ENCODE data around the gene JPH3. TPM values are rescaled to one million over a fixed set of nuclear protein-coding genes. Genes with fewer than 3 reads are reported as not detected.

Gene JPH3
- total RNA-seq, 1 experiment from 2014 or later = 39.0 TPM

GRCh38 chr16:87698241-87698640 is 95.9 kb downstream of the JPH3 start:
- H3K9me3 Mint-ChIP-seq = no peaks in the 10 kb centered on the region
- H3K27me3 Mint-ChIP-seq (ENCODE audit: low read depth) = no peaks in the 10 kb centered on the region
- ChIA-PET CTCF (no interaction called here), POLR2A (no interaction called here)
- no peaks in the 10 kb centered on the region for H3K4me1 Mint-ChIP-seq
- ATAC-seq = no peak
- H3K36me3 Mint-ChIP-seq = peaks cover 20% of the 10 kb centered on the region
- DNase-seq (ENCODE audit: low spot score) = no peak
- H3K4me3 Mint-ChIP-seq = no peak overlapping the region
- H3K27ac Mint-ChIP-seq = peak overlapping the region; percentile 52
- no peak for TF ChIP-seq E2F1 (CRISPR knock-in tag; IDR thresholded peaks at IDR 0.05)
- no peak for TF ChIP-seq MXD4 (CRISPR knock-in tag; IDR thresholded peaks at IDR 0.05; ENCODE audit: borderline replicate concordance)
- TF ChIP-seq SMAD3 (CRISPR knock-in tag; IDR thresholded peaks at IDR 0.05; ENCODE audit: borderline replicate concordance) = no peak
- no peak for TF ChIP-seq ZNF416 (CRISPR knock-in tag; IDR thresholded peaks at IDR 0.05)
- TF ChIP-seq EMX1 (CRISPR knock-in tag; IDR thresholded peaks at IDR 0.05) = no peak
- no peak for TF ChIP-seq NR3C1 (CRISPR knock-in tag; conservative IDR thresholded peaks at IDR 0.05; ENCODE audit: low read depth)
- TF ChIP-seq ZNF671 (CRISPR knock-in tag; IDR thresholded peaks at IDR 0.05) = no peak

GRCh38 chr16:87698676-87699199 is 96.4 kb downstream of the JPH3 start:
- no peaks in the 10 kb centered on the region for H3K27me3 Mint-ChIP-seq (ENCODE audit: low read depth)
- ChIA-PET POLR2A (no interaction called here), CTCF (no interaction called here)
- no peak for DNase-seq (ENCODE audit: low spot score)
- no peak for ATAC-seq
- H3K36me3 Mint-ChIP-seq = peaks cover 23% of the 10 kb centered on the region
- no peak overlapping the region for H3K27ac Mint-ChIP-seq
- TF ChIP-seq NR2C2 (CRISPR knock-in tag; IDR thresholded peaks at IDR 0.05) (no peak), CDX4 (CRISPR knock-in tag; IDR thresholded peaks at IDR 0.05; ENCODE audit: borderline replicate concordance) (no peak), SMAD4 (CRISPR knock-in tag; IDR thresholded peaks at IDR 0.05) (no peak), PRDM15 (CRISPR knock-in tag; IDR thresholded peaks at IDR 0.05) (no peak)
- no peaks in the 10 kb centered on the region for H3K9me3 Mint-ChIP-seq
- no peaks in the 10 kb centered on the region for H3K4me1 Mint-ChIP-seq
- H3K4me3 Mint-ChIP-seq = no peak overlapping the region

- Mint-ChIP-seq H3K36me3 (peaks cover 23% of the 10 kb centered on the region), H3K27ac (no peak overlapping the region)
- POLR2A ChIA-PET = no interaction called here
Observed at GRCh38 chr16:87700406-87701077, 98.2 kb downstream of the JPH3 start.

More at GRCh38 chr16:87700406-87701077, 98.2 kb downstream of the JPH3 start:
- no peak for TF ChIP-seq TCF7 (CRISPR knock-in tag; IDR thresholded peaks at IDR 0.05; ENCODE audit: low read depth)
- TF ChIP-seq SMAD3 (CRISPR knock-in tag; IDR thresholded peaks at IDR 0.05; ENCODE audit: borderline replicate concordance) = no peak
- no peak for TF ChIP-seq ZBTB21 (CRISPR knock-in tag; IDR thresholded peaks at IDR 0.05; ENCODE audit: borderline replicate concordance)
- no peak for TF ChIP-seq ELF4 (CRISPR knock-in tag; IDR thresholded peaks at IDR 0.05; ENCODE audit: low read depth)
- 0 out of 2 replicates have a peak, but pooled peaks have one; percentile 11 for TF ChIP-seq CTCF (IDR thresholded peaks at IDR 0.05)
- no peak for TF ChIP-seq PRRX2 (CRISPR knock-in tag; IDR thresholded peaks at IDR 0.05)
- TF ChIP-seq AFF4 (CRISPR knock-in tag; IDR thresholded peaks at IDR 0.05; ENCODE audit: borderline replicate concordance) = no peak
- Mint-ChIP-seq H3K9me3 (no peaks in the 10 kb centered on the region), H3K4me1 (0 out of 2 replicates have a peak, but pooled peaks cover 2% of the 10 kb centered on the region), H3K4me3 (no peak overlapping the region), H3K27me3 (ENCODE audit: low read depth) (no peaks in the 10 kb centered on the region)
- DNase-seq (ENCODE audit: low spot score) = no peak
- ATAC-seq = no peak
- CTCF ChIA-PET = interaction anchor here (1.3 to 3.2 kb wide), 3 partner anchors 127 to 226 kb away, joined by 3 to 13 read pairs (median 3); no protein-coding TSS in a partner anchor
